Activated naive CD4-positive, alpha-beta T cell treated with anti-CD3 and anti-CD28 coated beads, Interleukin-2, amount 50 U/mL, for 24 hours (primary cell): ENCODE measurements around the gene PDSS2.
"Not testable (repeated sequence)": the region's sequence is repeated elsewhere in the genome, so short reads cannot be mapped to it uniquely, and the experiment has no call there.

Source experiments
- H3K27ac Mint-ChIP-seq: one replicate; pipeline ENCODE4 v1.8.0; 2021; ENCODE audit warnings: mild to moderate bottlenecking, mixed read lengths
- H3K27me3 Mint-ChIP-seq: one replicate; pipeline ENCODE4 v1.8.0; 2021; ENCODE audit warnings: mixed read lengths
- H3K36me3 Mint-ChIP-seq: one replicate; pipeline ENCODE4 v1.8.0; 2021; ENCODE audit warnings: mixed read lengths
- H3K4me1 Mint-ChIP-seq: one replicate; pipeline ENCODE4 v1.8.0; 2021; ENCODE audit warnings: mixed read lengths
- H3K4me3 Mint-ChIP-seq: one replicate; pipeline ENCODE4 v1.8.0; 2021; ENCODE audit warnings: mild to moderate bottlenecking, mixed read lengths
- H3K9me3 Mint-ChIP-seq: one replicate; pipeline ENCODE4 v1.8.0; 2021; ENCODE audit warnings: mixed read lengths

PDSS2 gene

GRCh38 chr6:107331409-107332386 lies 127.7 kb downstream of the PDSS2 start:
- Mint-ChIP-seq H3K9me3 (no peaks in the 10 kb centered on the region), H3K27me3 (no peaks in the 10 kb centered on the region), H3K27ac (no peak overlapping the region), H3K36me3 (peaks cover 13% of the 10 kb centered on the region), H3K4me1 (peaks cover 21% of the 10 kb centered on the region), H3K4me3 (no peak overlapping the region)

GRCh38 chr6:107330168-107330567 lies 129.2 kb downstream of the PDSS2 start:
- Mint-ChIP-seq H3K27me3 (no peaks in the 10 kb centered on the region), H3K9me3 (no peaks in the 10 kb centered on the region), H3K27ac (peak overlapping the region; percentile 41), H3K36me3 (peaks cover 16% of the 10 kb centered on the region), H3K4me1 (peaks cover 21% of the 10 kb centered on the region), H3K4me3 (peak overlapping the region; percentile 40)

- Mint-ChIP-seq H3K27ac (no peak overlapping the region), H3K4me1 (peaks cover 21% of the 10 kb centered on the region), H3K27me3 (no peaks in the 10 kb centered on the region)
Measured at GRCh38 chr6:107329063-107329860, 130.1 kb downstream of the PDSS2 start.

GRCh38 chr6:107328081-107328480 lies 131.3 kb downstream of the PDSS2 start:
- Mint-ChIP-seq H3K27ac (no peak overlapping the region), H3K4me3 (no peak overlapping the region), H3K27me3 (no peaks in the 10 kb centered on the region), H3K4me1 (peaks cover 25% of the 10 kb centered on the region), H3K9me3 (no peaks in the 10 kb centered on the region), H3K36me3 (peaks cover 8% of the 10 kb centered on the region)

More at GRCh38 chr6:107329063-107329860, 130.1 kb downstream of the PDSS2 start:
- peaks cover 14% of the 10 kb centered on the region for H3K36me3 Mint-ChIP-seq
- H3K9me3 Mint-ChIP-seq = no peaks in the 10 kb centered on the region
- no peak overlapping the region for H3K4me3 Mint-ChIP-seq

GRCh38 chr6:107323133-107323785 lies 136.1 kb downstream of the PDSS2 start:
- Mint-ChIP-seq H3K27ac (no peak overlapping the region), H3K4me3 (no peak overlapping the region), H3K27me3 (no peaks in the 10 kb centered on the region), H3K4me1 (peaks cover 18% of the 10 kb centered on the region), H3K9me3 (no peaks in the 10 kb centered on the region), H3K36me3 (peaks cover 6% of the 10 kb centered on the region)

- Mint-ChIP-seq H3K27ac (peak overlapping the region; percentile 18), H3K4me1 (peaks cover 22% of the 10 kb centered on the region), H3K9me3 (no peaks in the 10 kb centered on the region), H3K27me3 (no peaks in the 10 kb centered on the region), H3K36me3 (peaks cover 3% of the 10 kb centered on the region), H3K4me3 (no peak overlapping the region)
Measured at GRCh38 chr6:107321793-107322192, 137.6 kb downstream of the PDSS2 start.

- Mint-ChIP-seq H3K4me3 (no peak overlapping the region), H3K9me3 (no peaks in the 10 kb centered on the region), H3K36me3 (no peaks in the 10 kb centered on the region), H3K4me1 (peaks cover 22% of the 10 kb centered on the region), H3K27ac (no peak overlapping the region), H3K27me3 (no peaks in the 10 kb centered on the region)
Measured at GRCh38 chr6:107319906-107320530, 139.3 kb downstream of the PDSS2 start.

- no peaks in the 10 kb centered on the region for H3K9me3 Mint-ChIP-seq
- peaks cover 18% of the 10 kb centered on the region for H3K4me1 Mint-ChIP-seq
- no peak overlapping the region for H3K4me3 Mint-ChIP-seq
- H3K36me3 Mint-ChIP-seq = no peaks in the 10 kb centered on the region
- H3K27ac Mint-ChIP-seq = no peak overlapping the region
- no peaks in the 10 kb centered on the region for H3K27me3 Mint-ChIP-seq
Measured at GRCh38 chr6:107318100-107318736, 141.1 kb downstream of the PDSS2 start.

GRCh38 chr6:107315114-107315513 lies 144.2 kb downstream of the PDSS2 start:
- Mint-ChIP-seq H3K4me3 (no peak overlapping the region), H3K4me1 (peaks cover 5% of the 10 kb centered on the region), H3K27me3 (no peaks in the 10 kb centered on the region), H3K9me3 (no peaks in the 10 kb centered on the region), H3K27ac (no peak overlapping the region), H3K36me3 (peaks cover 3% of the 10 kb centered on the region)

GRCh38 chr6:107314531-107314939 lies 144.8 kb downstream of the PDSS2 start:
- no peaks in the 10 kb centered on the region for H3K27me3 Mint-ChIP-seq
- peaks cover 3% of the 10 kb centered on the region for H3K36me3 Mint-ChIP-seq
- no peak overlapping the region for H3K27ac Mint-ChIP-seq

GRCh38 chr6:107313776-107314175 lies 145.6 kb downstream of the PDSS2 start:
- Mint-ChIP-seq H3K27me3 (no peaks in the 10 kb centered on the region), H3K36me3 (peaks cover 3% of the 10 kb centered on the region), H3K9me3 (no peaks in the 10 kb centered on the region), H3K4me3 (no peak overlapping the region), H3K27ac (no peak overlapping the region), H3K4me1 (peaks cover 5% of the 10 kb centered on the region)

More at GRCh38 chr6:107314531-107314939, 144.8 kb downstream of the PDSS2 start:
- Mint-ChIP-seq H3K4me1 (peaks cover 5% of the 10 kb centered on the region), H3K9me3 (no peaks in the 10 kb centered on the region), H3K4me3 (no peak overlapping the region)

- H3K27me3 Mint-ChIP-seq = no peaks in the 10 kb centered on the region
- no peaks in the 10 kb centered on the region for H3K9me3 Mint-ChIP-seq
- peaks cover 11% of the 10 kb centered on the region for H3K36me3 Mint-ChIP-seq
Measured at GRCh38 chr6:107310362-107310761, 149.0 kb downstream of the PDSS2 start.

GRCh38 chr6:107308677-107309076 lies 150.7 kb downstream of the PDSS2 start:
- Mint-ChIP-seq H3K4me1 (no peaks in the 10 kb centered on the region), H3K27me3 (no peaks in the 10 kb centered on the region), H3K9me3 (no peaks in the 10 kb centered on the region), H3K27ac (no peak overlapping the region), H3K4me3 (no peak overlapping the region), H3K36me3 (peaks cover 13% of the 10 kb centered on the region)

More at GRCh38 chr6:107310362-107310761, 149.0 kb downstream of the PDSS2 start:
- Mint-ChIP-seq H3K4me3 (no peak overlapping the region), H3K27ac (no peak overlapping the region), H3K4me1 (no peaks in the 10 kb centered on the region)

- not testable (repeated sequence) for H3K27me3 Mint-ChIP-seq, H3K9me3 Mint-ChIP-seq, H3K4me3 Mint-ChIP-seq, H3K27ac Mint-ChIP-seq, H3K4me1 Mint-ChIP-seq
- peaks cover 13% of the 10 kb centered on the region for H3K36me3 Mint-ChIP-seq
Measured at GRCh38 chr6:107305994-107306393, 153.4 kb downstream of the PDSS2 start.

GRCh38 chr6:107305391-107305790 lies 154.0 kb downstream of the PDSS2 start:
- Mint-ChIP-seq H3K4me1 (no peaks in the 10 kb centered on the region), H3K27ac (no peak overlapping the region), H3K4me3 (no peak overlapping the region), H3K36me3 (peaks cover 11% of the 10 kb centered on the region), H3K9me3 (no peaks in the 10 kb centered on the region), H3K27me3 (no peaks in the 10 kb centered on the region)
